Left forelimb (tissue), 1 donor: ENCODE measurements around the gene DVL1.
A peak's percentile ranks its signal among the peaks of the same experiment; 100 is the strongest.

ENCODE experiments used
- DNase-seq: peaks from one replicate; pipeline ENCODE4 v3.0.0-alpha.2; 2018; ENCODE audit warnings: low spot score

DVL1 gene

DNA sequence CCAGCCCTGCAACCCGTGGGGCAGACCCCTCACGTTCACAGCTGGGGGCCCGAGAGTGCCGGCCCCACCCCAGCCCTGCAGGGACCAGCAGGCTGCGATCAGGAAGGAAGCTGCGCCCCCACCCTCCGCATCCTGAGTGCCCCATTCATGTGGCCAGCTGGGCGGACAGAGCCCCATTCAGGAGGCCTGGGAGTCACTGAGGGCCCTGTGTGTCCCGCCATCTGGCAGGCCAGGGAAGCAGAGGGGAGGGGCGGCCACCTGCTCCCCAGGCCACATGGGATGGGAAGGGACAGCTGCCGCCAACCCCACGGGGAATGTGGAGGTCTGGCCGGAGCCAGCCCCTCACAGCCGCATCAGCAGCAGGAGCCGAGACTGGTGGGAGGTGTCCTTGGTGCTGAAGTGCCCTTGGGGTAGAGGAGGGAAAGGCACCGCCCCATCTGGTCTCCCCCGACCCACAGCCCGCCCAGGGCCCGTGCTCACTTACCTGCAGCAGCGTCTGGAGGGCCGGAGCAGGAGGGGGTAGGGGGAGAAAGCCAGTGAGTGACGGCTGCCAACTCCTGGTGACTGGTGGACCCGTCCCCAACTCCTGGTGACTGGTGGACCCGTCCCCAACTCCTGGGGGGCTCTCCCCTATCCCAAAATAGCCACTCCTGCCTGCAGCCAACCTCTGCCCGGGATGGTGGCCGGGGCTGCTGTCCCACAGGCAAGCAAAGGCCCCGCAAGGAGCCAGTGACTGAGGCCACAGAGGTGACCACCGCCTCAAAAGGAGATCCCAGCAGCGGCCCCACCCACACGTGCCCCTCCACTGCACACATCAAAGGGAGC lies 50.1 kb downstream of the DVL1 start:
- DNase-seq: peak; percentile 80

DNA sequence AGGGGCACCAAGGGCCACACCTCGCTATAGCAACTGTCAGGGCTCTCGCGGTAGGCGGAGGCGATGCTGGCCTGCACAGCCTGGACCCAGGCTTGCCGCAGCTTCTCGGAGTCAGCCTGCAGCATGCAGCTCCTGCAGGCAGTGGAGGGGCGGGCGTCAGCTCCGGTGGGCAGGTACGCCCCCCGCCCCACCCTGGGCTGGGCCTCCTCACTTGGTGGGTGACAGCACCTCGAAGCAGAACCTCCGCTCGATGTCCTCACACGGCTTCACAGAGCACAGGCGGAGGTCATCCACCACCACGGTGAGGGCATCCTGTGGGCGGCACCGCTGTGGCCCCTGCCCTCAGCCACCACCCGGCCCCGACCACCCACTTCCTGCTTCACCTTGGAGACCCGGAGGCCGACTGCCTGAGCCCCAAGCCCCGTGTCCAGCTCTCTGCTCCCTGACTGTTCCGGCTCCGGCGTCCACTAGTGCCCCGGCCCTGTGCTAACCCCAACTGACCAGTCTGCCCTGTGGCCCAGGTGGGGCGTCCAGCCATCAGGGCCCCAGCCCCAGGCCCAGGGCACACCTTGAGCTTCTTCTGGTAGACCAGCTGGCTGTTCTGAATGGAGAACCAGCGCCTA lies 51.3 kb downstream of the DVL1 start:
- no peak for DNase-seq

DNA sequence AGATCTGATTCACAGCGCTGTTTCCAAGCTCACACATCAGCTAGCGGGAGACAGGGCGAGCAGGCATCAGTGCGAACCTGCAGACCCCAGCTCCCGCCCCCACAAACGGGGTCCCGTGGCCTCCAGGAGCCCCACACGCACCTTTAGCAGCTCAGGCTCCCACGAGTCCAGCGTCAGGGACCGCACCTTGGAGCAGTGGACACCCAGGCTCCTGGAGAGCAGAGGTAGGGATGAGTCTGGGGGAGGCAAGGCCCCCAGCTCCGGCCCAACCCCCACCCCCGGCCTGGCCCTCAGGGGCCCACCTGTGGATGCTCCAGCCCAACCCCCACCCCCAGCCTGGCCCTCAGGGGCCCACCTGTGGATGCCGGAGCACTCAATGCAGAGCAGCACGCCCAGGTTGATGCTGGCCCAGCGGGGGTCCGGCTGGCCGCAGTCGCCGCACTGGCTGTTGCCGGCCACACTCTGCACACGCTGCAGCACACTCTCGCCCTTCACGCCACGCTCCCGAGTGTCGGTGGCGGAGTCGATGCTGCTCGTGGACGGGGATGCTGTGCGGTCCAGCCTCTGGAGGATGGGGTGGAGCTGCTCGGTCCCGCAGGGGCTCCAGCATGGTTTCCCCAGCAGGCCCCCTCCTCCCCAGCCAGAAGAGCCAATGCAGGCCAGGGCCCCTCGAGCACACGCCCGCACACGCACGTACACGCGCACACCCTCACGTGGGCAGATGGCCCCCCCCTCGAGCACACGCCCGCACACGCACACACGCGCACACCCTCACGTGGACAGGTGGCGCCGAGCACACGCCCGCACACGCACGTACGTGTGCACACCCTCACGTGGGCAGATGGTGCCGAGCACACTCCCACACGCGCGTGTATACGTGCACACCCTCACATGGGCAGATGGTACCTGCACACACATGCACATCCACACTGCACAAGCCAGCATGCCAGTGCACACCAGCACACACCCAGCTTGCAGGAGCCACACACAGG lies 52.9 kb downstream of the DVL1 start:
- no peak for DNase-seq

DNA sequence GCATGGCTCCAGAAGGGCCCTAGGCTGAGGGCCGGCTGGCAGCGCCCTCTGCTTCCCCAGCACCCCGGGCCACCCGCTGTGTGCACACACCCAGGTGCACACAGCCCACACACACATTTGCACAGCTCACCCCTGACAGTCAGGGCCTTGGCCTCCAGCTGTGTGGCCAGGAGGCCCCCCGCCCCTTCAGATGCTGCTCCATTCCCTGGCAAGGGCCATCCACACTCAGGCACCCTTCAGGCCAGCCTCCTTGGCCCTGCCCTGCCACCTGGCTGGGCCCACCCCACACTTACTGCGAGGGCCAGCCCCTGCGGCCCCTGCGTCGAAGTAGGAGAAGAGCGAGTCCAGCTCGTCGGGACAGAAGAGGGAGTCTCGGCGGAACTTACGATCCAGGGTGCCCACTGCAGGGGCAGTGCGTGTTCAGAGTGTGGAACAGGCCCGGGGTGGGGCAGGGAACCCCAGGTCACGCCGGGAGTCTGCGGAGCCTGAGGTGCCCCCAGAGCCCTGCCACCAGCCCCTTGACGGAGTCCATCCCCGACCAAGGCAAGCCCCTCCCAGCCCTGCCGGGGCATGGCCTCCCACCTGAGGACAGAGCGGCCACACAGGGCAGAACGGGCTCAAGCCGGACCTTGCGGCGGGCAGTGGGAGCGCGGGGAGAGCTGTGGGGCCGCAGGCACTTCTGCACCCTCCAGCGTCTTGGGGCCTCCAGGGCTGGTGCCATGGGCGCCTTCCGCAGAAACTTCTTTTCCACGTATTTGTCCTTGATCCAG lies 53.9 kb downstream of the DVL1 start:
- no peak for DNase-seq

DNA sequence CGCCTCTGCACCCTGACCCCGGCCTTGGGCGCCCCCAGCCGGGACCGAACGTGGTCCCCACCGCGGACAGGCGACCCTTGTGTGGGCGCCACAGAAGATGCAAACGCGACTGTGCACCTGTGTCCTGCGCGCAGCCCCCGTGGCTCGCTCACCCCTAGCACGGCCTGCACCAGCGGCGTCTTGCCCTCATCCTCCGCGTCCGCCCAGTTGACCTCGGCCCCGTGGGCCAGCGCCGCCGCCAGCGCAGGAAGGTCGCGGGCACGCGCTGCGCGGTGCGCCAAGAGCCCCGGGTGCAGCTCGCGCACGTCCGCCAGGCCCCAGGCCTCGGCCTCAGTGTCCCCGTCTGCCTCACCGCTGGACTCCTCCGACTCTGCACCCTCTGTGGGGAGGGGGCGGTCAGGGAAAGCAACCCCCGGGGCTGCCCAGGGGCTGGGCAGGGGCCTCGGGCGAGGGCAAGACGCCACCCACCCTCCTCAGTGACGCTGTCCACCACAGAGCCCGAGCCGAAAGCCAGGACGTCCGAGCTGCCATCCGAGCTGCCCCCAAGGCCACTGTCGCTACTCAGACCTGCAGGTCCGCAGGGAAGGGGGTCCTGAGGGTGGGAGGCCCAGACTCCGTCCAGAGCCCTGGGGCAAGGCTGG lies 54.8 kb downstream of the DVL1 start:
- no peak for DNase-seq

DNA sequence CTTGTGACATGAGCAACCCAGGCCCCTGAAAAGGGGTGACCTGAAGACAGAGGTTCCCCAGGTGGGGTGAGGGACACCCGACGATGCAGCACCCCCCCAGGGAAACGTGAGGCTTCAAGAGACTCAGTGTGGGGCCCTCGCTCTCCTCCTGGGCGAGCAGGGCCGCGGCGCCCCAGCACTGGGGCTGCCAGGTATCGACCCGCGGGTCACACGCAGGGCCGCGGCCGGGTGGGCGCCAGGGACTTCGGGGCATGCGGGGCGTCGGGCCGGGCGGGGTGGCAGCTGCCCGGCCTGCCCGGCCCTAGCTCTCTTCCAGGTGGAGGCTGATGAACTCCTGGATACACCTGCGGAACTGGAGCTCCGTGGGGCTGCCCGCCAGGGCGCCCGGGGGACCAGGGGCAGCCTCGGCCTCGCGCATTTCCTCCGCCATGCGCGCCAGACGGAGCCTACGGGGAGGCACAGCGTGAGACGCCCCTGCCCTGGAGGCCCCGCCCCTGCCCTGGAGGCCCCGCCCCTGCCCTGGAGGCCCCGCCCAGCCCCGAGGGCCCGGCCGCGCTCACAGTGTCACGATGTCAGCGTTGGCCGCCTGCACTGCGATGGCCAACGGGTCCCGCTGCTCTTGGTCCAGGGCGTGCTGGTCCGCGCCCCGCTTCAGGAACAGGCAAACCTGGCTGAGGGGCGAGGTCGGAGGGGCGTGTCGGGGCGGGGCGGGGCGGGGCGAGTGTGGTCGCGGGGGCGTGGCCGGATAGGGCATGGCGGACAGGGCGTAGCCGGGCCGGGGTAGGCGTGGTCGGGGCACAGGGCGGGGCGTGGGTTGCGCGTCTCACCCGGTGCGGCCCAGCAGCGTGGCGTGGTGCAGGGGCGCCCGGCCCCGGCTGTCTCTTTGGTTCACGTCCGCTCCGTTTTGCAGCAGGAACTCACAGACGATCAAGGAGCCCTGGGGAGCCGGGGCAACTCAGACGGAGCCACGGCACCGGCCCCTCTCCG lies 55.7 kb downstream of the DVL1 start:
- DNase-seq: no peak

DNA sequence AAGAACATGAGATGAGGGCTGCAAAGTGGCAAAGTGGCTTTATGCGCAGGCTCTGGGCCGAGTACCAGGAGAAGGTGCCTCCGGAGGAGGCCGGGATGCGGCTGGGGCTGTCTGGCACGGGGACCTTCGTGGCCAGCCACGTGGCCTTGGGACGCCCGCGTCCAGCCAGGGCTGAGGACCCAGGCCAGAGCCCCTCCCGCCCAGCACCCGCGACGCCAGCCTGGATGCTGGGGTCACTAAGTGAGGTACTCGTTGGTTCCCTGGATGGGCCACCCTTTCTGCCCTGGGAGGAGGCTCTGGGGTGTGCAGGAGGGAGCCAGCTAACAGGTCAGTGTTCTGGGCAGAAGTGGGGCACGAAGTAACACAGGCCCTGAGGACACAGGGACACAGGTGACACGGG lies 56.4 kb downstream of the DVL1 start:
- no peak for DNase-seq

DNA sequence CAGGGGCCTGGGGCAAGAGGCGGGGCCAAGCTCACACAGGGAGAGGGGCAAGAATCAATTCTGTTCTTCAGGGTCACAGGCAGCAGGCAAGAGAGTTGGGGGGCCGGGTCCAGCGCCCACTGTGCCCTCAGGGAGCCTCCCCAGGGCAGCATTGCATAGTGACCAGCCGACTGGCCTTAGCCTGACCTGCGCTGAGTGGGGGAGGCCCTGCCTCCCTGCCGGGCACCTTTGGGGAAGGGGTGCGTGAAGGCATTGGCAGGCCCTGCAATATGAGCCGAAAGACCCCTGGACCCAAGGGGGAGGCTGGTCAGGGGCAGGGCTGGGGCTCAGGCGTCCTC lies 56.8 kb downstream of the DVL1 start:
- DNase-seq: no peak

DNA sequence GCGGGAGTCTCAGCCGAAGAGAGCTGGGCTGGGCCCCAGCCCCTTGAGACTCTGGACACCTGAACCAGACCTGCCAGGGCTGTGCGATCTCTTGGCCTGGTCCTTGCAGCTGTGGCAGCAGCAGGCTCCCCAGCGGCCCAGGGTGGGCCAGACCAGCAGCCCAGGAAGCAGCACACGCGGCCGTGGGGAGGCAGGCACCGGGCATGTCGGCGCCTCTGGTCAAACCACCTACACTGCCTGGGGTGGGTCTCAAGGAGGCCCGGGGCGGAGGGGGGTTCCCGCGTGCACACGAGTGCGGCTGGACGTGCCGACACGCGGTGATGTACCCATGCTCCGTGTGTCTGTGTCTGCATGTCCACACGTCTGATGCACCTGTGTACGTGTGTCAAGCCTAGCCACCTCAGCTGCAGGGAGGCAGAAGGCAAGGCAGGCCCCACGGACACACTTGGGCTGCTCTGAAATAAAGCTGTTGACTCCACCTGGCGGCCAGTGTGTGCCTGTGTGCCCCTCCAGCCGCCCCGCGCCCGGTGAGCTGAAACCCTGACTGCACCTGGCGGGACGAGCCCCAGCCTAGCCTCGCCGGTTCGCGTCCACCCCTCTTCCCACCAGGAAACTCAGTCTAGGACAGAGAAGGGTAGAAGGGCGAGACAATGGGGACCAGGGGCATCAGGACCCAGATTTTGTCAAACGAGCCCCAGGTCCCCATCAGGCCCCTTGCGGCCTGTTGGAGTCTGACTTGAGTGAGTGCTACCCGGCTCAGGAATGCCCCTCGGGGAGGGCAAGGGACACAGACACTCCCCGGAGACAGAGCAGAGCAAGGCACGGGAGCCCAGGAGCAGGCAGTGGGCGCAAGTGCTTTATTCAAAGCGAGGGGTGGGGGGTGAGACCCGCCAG lies 57.4 kb downstream of the DVL1 start:
- DNase-seq: no peak

DNA sequence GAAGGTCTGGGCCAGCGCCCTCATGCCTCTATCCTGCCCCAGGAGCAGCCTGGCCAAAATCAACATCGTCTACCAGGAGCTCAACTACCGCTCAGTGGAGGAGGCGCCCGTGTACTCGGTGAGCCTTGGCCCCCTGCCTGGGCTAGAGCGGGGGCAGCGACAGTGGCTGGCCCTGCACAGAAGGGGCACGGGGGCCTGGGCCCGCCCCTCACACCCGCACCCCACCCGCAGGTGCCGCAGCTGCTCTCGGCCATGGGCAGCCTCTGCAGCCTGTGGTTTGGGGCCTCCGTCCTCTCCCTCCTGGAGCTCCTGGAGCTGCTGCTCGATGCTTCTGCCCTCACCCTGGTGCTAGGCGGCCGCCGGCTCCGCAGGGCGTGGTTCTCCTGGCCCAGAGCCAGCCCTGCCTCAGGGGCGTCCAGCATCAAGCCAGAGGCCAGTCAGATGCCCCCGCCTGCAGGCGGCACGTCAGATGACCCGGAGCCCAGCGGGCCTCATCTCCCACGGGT lies 58.1 kb downstream of the DVL1 start:
- no peak for DNase-seq

DNA sequence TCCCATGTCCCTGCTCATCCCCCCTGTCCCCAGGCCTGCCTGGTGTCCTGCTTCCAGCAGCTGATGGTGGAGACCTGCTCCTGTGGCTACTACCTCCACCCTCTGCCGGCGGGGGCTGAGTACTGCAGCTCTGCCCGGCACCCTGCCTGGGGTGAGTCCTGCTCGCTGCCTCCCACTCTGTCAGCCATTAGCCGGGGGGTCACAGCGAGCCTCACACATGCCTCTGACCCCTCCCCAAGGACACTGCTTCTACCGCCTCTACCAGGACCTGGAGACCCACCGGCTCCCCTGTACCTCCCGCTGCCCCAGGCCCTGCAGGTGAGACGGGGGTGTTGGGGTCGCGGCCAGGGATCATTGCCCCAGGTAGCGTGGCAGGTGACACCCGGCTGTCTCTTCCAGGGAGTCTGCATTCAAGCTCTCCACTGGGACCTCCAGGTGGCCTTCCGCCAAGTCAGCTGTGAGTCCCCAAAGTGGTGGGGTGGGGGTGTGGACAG lies 58.9 kb downstream of the DVL1 start:
- no peak for DNase-seq

DNA sequence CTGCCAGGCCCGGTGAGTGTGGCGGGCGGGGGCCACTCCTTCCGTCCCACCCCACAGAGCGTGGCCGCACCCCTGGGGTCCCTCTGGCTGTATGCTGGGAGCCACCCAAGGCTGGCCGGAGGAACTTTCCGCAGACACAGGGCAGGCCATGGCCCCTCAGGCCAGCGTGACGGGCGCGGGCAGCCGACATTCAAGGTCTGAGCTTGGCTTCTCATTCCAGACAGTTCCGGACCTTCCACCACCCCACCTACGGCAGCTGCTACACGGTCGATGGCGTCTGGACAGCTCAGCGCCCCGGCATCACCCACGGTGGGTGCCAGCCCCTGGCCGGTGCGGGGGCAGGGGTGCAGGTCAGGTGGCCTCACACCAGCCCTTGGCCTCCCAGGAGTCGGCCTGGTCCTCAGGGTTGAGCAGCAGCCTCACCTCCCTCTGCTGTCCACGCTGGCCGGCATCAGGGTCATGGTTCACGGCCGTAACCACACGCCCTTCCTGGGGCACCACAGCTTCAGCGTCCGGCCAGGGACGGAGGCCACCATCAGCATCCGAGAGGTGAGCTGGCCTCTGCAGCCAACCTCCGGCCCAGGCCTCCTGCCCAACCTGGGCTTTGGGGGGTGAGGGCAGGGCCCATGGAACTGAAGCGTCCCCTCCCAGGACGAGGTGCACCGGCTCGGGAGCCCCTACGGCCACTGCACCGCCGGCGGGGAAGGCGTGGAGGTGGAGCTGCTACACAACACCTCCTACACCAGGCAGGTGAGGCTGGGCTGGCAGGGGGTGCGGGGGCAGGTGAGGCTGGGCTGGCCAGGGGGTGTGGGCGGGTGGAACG lies 61.7 kb downstream of the DVL1 start:
- DNase-seq: no peak

DNA sequence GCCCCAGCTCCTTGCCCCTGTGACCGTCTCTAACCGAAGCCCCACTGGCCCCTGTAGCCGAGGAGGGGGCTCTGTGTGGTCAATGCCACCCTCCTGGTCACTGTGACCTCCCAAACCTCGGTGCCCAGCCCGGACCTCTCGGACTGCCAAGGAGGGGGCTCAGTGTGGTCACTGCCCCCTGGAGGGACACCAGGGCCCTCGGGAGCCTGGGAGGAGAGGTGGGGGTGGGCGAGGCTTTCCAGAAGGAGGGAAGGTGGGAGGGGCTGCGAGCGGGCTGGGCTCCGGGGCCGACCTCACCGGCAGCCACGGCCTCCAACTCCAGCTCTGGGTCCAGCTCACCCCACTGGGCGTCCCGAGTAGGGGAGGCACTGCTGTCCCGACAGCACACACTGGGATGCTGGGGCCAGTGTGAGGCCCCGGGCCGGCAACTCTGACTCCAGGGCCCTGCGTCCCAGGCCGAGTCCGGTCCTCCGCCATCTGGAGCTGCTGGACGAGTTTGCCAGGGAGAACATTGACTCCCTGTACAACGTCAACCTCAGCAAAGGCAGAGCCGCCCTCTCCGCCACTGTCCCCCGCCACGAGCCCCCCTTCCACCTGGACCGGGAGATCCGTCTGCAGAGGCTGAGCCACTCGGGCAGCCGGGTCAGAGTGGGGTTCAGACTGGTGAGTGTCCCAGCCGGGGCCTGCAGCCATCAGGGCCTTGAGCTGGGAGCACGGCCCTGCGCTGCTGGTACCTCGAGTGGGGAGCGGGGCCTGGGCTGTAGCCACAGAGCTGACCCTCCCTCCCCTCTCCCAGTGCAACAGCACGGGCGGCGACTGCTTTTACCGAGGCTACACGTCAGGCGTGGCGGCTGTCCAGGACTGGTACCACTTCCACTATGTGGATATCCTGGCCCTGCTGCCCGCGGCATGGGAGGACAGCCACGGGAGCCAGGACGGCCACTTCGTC lies 62.6 kb downstream of the DVL1 start:
- no peak for DNase-seq

DNA sequence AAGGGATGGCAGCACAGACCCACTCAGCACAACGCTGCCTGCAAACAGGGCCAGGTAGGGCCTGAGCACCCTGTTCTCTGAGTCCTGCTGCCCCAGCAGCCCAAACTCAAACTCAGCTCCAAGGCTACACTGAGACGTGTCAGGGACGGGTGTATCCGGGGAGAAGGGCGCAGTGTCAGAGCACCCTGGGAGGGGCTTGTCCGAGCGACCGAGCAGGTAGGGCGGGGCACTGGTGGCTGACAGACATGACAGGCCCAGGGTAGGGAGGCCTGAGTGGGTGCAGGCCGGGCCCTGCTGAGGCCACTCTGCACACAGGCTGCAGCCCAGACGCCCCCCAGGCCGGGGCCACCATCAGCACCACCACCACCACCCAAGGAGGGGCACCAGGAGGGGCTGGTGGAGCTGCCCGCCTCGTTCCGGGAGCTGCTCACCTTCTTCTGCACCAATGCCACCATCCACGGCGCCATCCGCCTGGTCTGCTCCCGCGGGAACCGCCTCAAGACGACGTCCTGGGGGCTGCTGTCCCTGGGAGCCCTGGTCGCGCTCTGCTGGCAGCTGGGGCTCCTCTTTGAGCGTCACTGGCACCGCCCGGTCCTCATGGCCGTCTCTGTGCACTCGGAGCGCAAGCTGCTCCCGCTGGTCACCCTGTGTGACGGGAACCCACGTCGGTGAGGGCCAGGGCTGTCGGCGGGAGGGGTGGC lies 63.5 kb downstream of the DVL1 start:
- no peak for DNase-seq
